NT2/D1 (cell line): ENCODE data around the gene PSMD3.
"Not testable (repeated sequence)": the region's sequence is repeated elsewhere in the genome, so short reads cannot be mapped to it uniquely, and the experiment has no call there.

Source experiments
- DNase-seq: peaks from one replicate; pipeline ENCODE4 v3.0.0-alpha.2; 2011; ENCODE audit warnings: low read depth, low spot score
- H3K27me3 ChIP-seq: 2 replicates; pipeline ENCODE4 v1.6.0; 2011; ENCODE audit warnings: mild to moderate bottlenecking; ENCODE audit not compliant: insufficient read length, insufficient read depth
- H3K36me3 ChIP-seq: 2 replicates; pipeline ENCODE4 v1.6.1; 2011; ENCODE audit warnings: mild to moderate bottlenecking, low read length, mixed read lengths; ENCODE audit not compliant: insufficient read depth, insufficient read length
- H3K4me1 ChIP-seq: 2 replicates; pipeline ENCODE4 v1.5.1; 2011; ENCODE audit not compliant: insufficient read depth, insufficient read length
- H3K4me3 ChIP-seq: 2 replicates; pipeline ENCODE4 v1.5.1; 2011; ENCODE audit warnings: low read depth; ENCODE audit not compliant: insufficient read length
- H3K9ac ChIP-seq: 2 replicates; pipeline ENCODE4 v1.6.0; 2011; ENCODE audit warnings: low read depth; ENCODE audit not compliant: insufficient read length
- H3K9me3 ChIP-seq: 2 replicates; pipeline ENCODE4 v1.5.1; 2011; ENCODE audit warnings: mild to moderate bottlenecking, low read length; ENCODE audit not compliant: insufficient read depth
- SUZ12 ChIP-seq: IDR thresholded peaks from 2 replicates; pipeline ENCODE4 v1.6.1; 2011; ENCODE audit not compliant: insufficient read length, insufficient read depth; ENCODE audit errors: extremely low read depth
- YY1 ChIP-seq: IDR thresholded peaks from 2 replicates; pipeline ENCODE4 v1.6.1; 2011; ENCODE audit not compliant: insufficient read length, insufficient read depth
- ZNF274 ChIP-seq: IDR thresholded peaks from 2 replicates; pipeline ENCODE4 v1.6.1; 2011; ENCODE audit warnings: mild to moderate bottlenecking, low read depth, low read length

PSMD3 gene

GRCh38 chr17:39939588-39940419 lies 40.8 kb upstream of the PSMD3 start:
- no peak for DNase-seq
- Histone ChIP-seq H3K27me3 (peaks cover 8% of the 10 kb centered on the region), H3K9me3 (no peaks in the 10 kb centered on the region; the same call in 1 of the 2 replicates), H3K4me1 (peaks cover 9% of the 10 kb centered on the region), H3K36me3 (no peaks in the 10 kb centered on the region), H3K9ac (no peak overlapping the region), H3K4me3 (no peak overlapping the region)
- no peak for TF ChIP-seq YY1
- no peak for TF ChIP-seq ZNF274
- no peak for TF ChIP-seq SUZ12

DNA sequence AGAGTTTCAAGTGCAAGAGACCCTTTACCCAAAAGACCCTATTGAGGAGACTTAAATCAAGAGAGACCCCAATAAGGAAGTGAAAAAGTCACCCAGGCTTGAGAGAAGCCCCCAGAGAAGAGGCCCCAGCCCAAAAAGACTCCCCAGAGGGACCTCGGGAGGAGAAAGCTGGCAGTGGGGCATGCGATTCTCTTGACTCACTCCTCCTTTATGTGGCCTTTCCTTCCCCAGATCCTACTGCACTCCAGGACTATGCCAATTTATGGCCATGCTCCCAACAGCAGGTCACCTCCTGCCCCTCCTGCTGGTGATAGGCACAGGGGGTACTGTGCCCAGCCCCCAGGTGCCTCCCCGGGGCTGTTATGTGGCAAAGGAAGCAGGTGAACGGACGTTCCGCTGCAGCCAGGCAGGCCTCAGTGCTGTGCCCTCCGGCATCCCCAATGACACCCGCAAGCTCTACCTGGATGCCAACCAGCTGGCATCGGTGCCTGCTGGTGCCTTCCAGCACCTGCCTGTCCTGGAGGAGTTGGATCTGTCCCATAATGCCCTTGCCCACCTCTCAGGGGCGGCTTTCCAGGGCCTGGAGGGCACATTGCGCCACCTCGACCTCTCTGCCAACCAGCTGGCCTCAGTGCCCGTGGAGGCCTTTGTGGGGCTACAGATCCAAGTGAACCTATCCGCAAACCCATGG lies 36.8 kb upstream of the PSMD3 start:
- Histone ChIP-seq H3K4me3 (no peak overlapping the region), H3K27me3 (peaks cover 8% of the 10 kb centered on the region), H3K36me3 (no peaks in the 10 kb centered on the region), H3K9me3 (no peaks in the 10 kb centered on the region; the same call in 1 of the 2 replicates), H3K4me1 (peaks cover 12% of the 10 kb centered on the region), H3K9ac (no peak overlapping the region)
- TF ChIP-seq YY1 (no peak), ZNF274 (no peak), SUZ12 (no peak)
- DNase-seq, result no peak

GRCh38 chr17:39944393-39944711 lies 36.3 kb upstream of the PSMD3 start:
- Histone ChIP-seq H3K9ac (no peak overlapping the region), H3K36me3 (no peaks in the 10 kb centered on the region), H3K4me1 (peaks cover 12% of the 10 kb centered on the region), H3K27me3 (peaks cover 8% of the 10 kb centered on the region), H3K4me3 (no peak overlapping the region), H3K9me3 (no peaks in the 10 kb centered on the region; the same call in 1 of the 2 replicates)
- TF ChIP-seq YY1 (no peak), ZNF274 (no peak), SUZ12 (no peak)
- no peak for DNase-seq

- peaks cover 13% of the 10 kb centered on the region for H3K4me1 ChIP-seq
- no peak overlapping the region for H3K9ac ChIP-seq
- H3K27me3 ChIP-seq, result peaks cover 18% of the 10 kb centered on the region
- no peaks in the 10 kb centered on the region for H3K36me3 ChIP-seq
- no peak for DNase-seq
- H3K9me3 ChIP-seq, result no peaks in the 10 kb centered on the region; the same call in 1 of the 2 replicates
- H3K4me3 ChIP-seq, result no peak overlapping the region
- TF ChIP-seq ZNF274 (no peak), YY1 (no peak), SUZ12 (no peak)
These were observed 33.9 kb upstream of the PSMD3 start for GRCh38 chr17:39946551-39947330.

DNA sequence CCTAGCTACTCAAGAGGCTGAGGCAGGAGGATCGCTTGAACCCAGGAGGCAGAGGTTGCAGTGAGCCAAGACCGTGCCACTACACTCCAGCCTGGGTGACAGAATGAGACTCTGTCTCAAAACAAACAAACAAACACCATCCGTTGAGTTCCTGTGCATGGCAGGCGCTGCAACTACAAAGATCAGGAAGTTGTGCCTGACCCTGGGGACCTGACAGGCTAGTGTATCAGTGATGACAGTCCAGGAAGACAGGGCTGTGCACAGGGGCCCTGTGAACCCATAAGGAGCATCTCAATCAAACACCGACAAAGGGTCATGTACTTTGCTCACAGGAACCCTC lies 32.1 kb upstream of the PSMD3 start:
- Histone ChIP-seq H3K27me3 (peaks cover 18% of the 10 kb centered on the region), H3K4me1 (peaks cover 18% of the 10 kb centered on the region)
- not testable (repeated sequence) for H3K36me3 ChIP-seq, DNase-seq, H3K4me3 ChIP-seq, H3K9ac ChIP-seq, H3K9me3 ChIP-seq

- no peak for DNase-seq
- peaks cover 18% of the 10 kb centered on the region for H3K27me3 ChIP-seq
- peaks cover 18% of the 10 kb centered on the region for H3K4me1 ChIP-seq
- H3K9ac ChIP-seq, result no peak overlapping the region
- H3K4me3 ChIP-seq, result no peak overlapping the region
- no peaks in the 10 kb centered on the region for H3K36me3 ChIP-seq
- no peaks in the 10 kb centered on the region for H3K9me3 ChIP-seq
- TF ChIP-seq ZNF274 (no peak), YY1 (no peak), SUZ12 (no peak)
These were observed 31.6 kb upstream of the PSMD3 start for GRCh38 chr17:39949028-39949427.

DNA sequence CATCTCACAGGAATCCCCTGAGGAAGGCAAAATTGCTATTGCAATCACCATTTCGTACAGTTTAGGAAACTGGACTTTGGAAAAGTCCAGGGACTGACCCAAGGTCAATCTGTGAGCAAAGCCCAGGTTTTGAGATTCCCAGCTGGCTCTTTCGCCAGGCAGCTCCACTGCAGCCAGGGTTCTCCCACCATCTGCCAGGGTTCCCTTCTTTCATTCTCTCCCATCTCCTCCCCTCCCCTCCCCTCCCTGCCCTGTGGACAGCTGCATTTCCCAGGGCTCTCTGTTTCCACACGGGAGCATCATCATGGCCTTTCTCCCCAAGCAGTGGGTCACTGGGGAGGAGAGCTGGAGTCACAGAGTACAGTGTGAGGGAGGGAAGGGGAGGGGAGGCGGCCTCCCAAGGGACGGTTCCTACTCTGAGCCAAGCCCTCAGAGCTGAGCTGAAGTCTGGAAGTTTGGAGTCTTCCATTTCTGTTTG lies 29.7 kb upstream of the PSMD3 start:
- H3K27me3 ChIP-seq, result peaks cover 18% of the 10 kb centered on the region
- no peaks in the 10 kb centered on the region for H3K36me3 ChIP-seq
- H3K4me3 ChIP-seq, result no peak overlapping the region
- DNase-seq, result no peak
- no peak overlapping the region for H3K9ac ChIP-seq
- H3K9me3 ChIP-seq, result no peaks in the 10 kb centered on the region
- TF ChIP-seq SUZ12 (no peak), YY1 (no peak), ZNF274 (no peak)
- peaks cover 18% of the 10 kb centered on the region for H3K4me1 ChIP-seq
